GM23248 (cell line): ENCODE data around the gene ADGRV1. TPM values are rescaled to one million over a fixed set of nuclear protein-coding genes. Genes with fewer than 3 reads are reported as not detected.
A peak's percentile ranks its signal among the peaks of the same experiment; 100 is the strongest.

Source experiments
- DNase-seq: peaks from one replicate; pipeline ENCODE4 v3.0.0-alpha.2; 2015
- H2AFZ ChIP-seq: fragments of 200-600 bp; sonication (generic); 2 replicates; pipeline ENCODE4 v1.6.1; 2016; ENCODE audit warnings: antibody characterized with exemption
- H3F3A ChIP-seq: fragments of 200-600 bp; sonication (generic); 2 replicates; pipeline ENCODE4 v1.6.1; 2016; ENCODE audit warnings: mild to moderate bottlenecking, antibody characterized with exemption, mixed run types; ENCODE audit not compliant: insufficient read depth
- H3K27ac ChIP-seq: fragments of 200-600 bp; sonication (generic); 2 replicates; pipeline ENCODE4 v1.5.1; 2016; ENCODE audit warnings: mild to moderate bottlenecking
- H3K27me3 ChIP-seq: fragments of 200-600 bp; sonication (generic); replicated peaks from 2 replicates; pipeline ENCODE4 v1.6.1; 2016; ENCODE audit warnings: mild to moderate bottlenecking; ENCODE audit not compliant: insufficient read depth
- H3K36me3 ChIP-seq: fragments of 200-600 bp; sonication (generic); 2 replicates; pipeline ENCODE4 v1.6.1; 2016; ENCODE audit warnings: low read depth, mild to moderate bottlenecking
- H3K4me1 ChIP-seq: fragments of 200-600 bp; sonication (generic); 2 replicates; pipeline ENCODE4 v1.6.1; 2016; ENCODE audit warnings: mild to moderate bottlenecking; ENCODE audit not compliant: insufficient read depth
- H3K4me2 ChIP-seq: fragments of 200-600 bp; sonication (generic); one replicate; pipeline ENCODE4 v1.6.1; 2016; ENCODE audit warnings: mild to moderate bottlenecking; ENCODE audit not compliant: unreplicated experiment
- H3K4me3 ChIP-seq: fragments of 200-600 bp; sonication (generic); 2 replicates; pipeline ENCODE4 v1.5.1; 2016; ENCODE audit warnings: mild to moderate bottlenecking
- H3K79me2 ChIP-seq: fragments of 200-600 bp; sonication (generic); 2 replicates; pipeline ENCODE4 v1.6.1; 2016; ENCODE audit warnings: mild to moderate bottlenecking; ENCODE audit not compliant: insufficient read depth
- H3K9ac ChIP-seq: fragments of 200-600 bp; sonication (generic); 2 replicates; pipeline ENCODE4 v1.6.1; 2016; ENCODE audit warnings: mild to moderate bottlenecking
- H3K9me2 ChIP-seq: fragments of 200-600 bp; sonication (generic); 2 replicates; pipeline ENCODE4 v1.6.1; 2016; ENCODE audit warnings: mixed run types, mild to moderate bottlenecking, moderate library complexity; ENCODE audit not compliant: insufficient read depth
- H3K9me3 ChIP-seq: fragments of 200-600 bp; sonication (generic); one replicate; pipeline ENCODE4 v1.6.1; 2017; ENCODE audit warnings: low read depth
- H4K20me1 ChIP-seq: fragments of 200-600 bp; sonication (generic); 2 replicates; pipeline ENCODE4 v1.6.0; 2016; ENCODE audit not compliant: insufficient read depth
- EZH2 ChIP-seq: fragments of 200-600 bp; sonication (generic); IDR thresholded peaks from 2 replicates; pipeline ENCODE4 v1.6.1; 2018; ENCODE audit warnings: antibody characterized with exemption, mild to moderate bottlenecking; ENCODE audit not compliant: insufficient read depth, poor library complexity, severe bottlenecking
- EZH2phosphoT487 ChIP-seq: fragments of 200-600 bp; sonication (generic); IDR thresholded peaks from 2 replicates; pipeline ENCODE4 v1.6.1; 2018; ENCODE audit warnings: antibody characterized with exemption, moderate library complexity, mild to moderate bottlenecking, low read depth; ENCODE audit not compliant: insufficient read depth
- WGBS, 2 experiments: methylation state at CpG; one replicate each; pipeline ENCODE4 v1.1.6; 2015 to 2017; ENCODE audit warnings: low lambda C conversion rate in 2 of 2, low coverage in 1 of 2; ENCODE audit errors: missing lambda C conversion rate in 2 of 2; 5-methylcytosine and 5-hydroxymethylcytosine counted together
- in situ Hi-C: fragments of 300-500 bp; cut with MboI; formaldehyde crosslinking; loops from 2 replicates; pipeline ENCODE4 v1.15.0; 2020
- polyA plus RNA-seq: library from polyadenylated mRNA; unstranded; fragments of >200 nt; fragmentation: Nextera tagmentation; extraction: Ambion mirVana; gene quantifications from 2 replicates; pipeline ENCODE4 v1.2.1, GENCODE V29; 2016
- total RNA-seq: library from RNA; depleted of rRNA; stranded (reverse); fragments of >200 nt; shearing (Covaris generic); gene quantifications from 2 replicates; pipeline ENCODE4 v1.2.3, GENCODE V29; 2014

ADGRV1 gene
- total and polyA plus RNA-seq, 2 experiments from 2014 or later = not detected

- TF ChIP-seq EZH2phosphoT487 = no peak
- TF ChIP-seq EZH2 = no peak
- Histone ChIP-seq H3F3A (no peaks in the 10 kb centered on the region), H3K27ac (no peak overlapping the region), H3K4me3 (no peak overlapping the region), H3K9ac (no peak overlapping the region), H3K27me3 (no peaks in the 10 kb centered on the region), H2AFZ (no peak overlapping the region), H3K36me3 (no peaks in the 10 kb centered on the region), H3K9me3 (no peaks in the 10 kb centered on the region), H4K20me1 (no peaks in the 10 kb centered on the region), H3K9me2 (no peaks in the 10 kb centered on the region), H3K4me1 (peaks cover 10% of the 10 kb centered on the region; the same call in 1 of the 2 replicates), H3K4me2 (no peak overlapping the region), H3K79me2 (no peaks in the 10 kb centered on the region)
- in situ Hi-C loops = no loop called here
- DNase-seq = no peak
- WGBS, 2 experiments = 58 to 67% methylated on average over 2 of the region's 2 CpGs
Measured at GRCh38 chr5:91111473-91112238, 553.1 kb downstream of the ADGRV1 start.

- TF ChIP-seq EZH2phosphoT487 = no peak
- TF ChIP-seq EZH2 = no peak
- no peak overlapping the region for H3K27ac ChIP-seq
- no peaks in the 10 kb centered on the region for H3K9me2 ChIP-seq
- DNase-seq = no peak
- 51 to 56% methylated on average over 2 of the region's 2 CpGs for WGBS, 2 experiments
- peaks cover 23% of the 10 kb centered on the region for H3K4me1 ChIP-seq
- H4K20me1 ChIP-seq = no peaks in the 10 kb centered on the region
- no peaks in the 10 kb centered on the region for H3K9me3 ChIP-seq
- H3F3A ChIP-seq = peaks cover 13% of the 10 kb centered on the region
- no peaks in the 10 kb centered on the region for H3K79me2 ChIP-seq
- no peak overlapping the region for H3K9ac ChIP-seq
- no peaks in the 10 kb centered on the region for H3K36me3 ChIP-seq
- no peaks in the 10 kb centered on the region for H3K27me3 ChIP-seq
- no peak overlapping the region for H2AFZ ChIP-seq
- in situ Hi-C loops = no loop called here
- H3K4me2 ChIP-seq = no peak overlapping the region
- H3K4me3 ChIP-seq = no peak overlapping the region
Measured at GRCh38 chr5:91114658-91115057, 556.1 kb downstream of the ADGRV1 start.

GRCh38 chr5:91118354-91118753, 559.8 kb downstream of the ADGRV1 start:
- Histone ChIP-seq H4K20me1 (no peaks in the 10 kb centered on the region), H3K4me2 (peak overlapping the region; percentile 40), H3K4me3 (no peak overlapping the region), H3F3A (peaks cover 16% of the 10 kb centered on the region), H3K9me3 (no peaks in the 10 kb centered on the region), H2AFZ (0 out of 2 replicates have a peak overlapping the region, but pooled peaks have one; percentile 2), H3K9ac (no peak overlapping the region), H3K9me2 (no peaks in the 10 kb centered on the region), H3K27ac (peak overlapping the region; percentile 7; the same call in 1 of the 2 replicates), H3K27me3 (no peaks in the 10 kb centered on the region), H3K79me2 (no peaks in the 10 kb centered on the region), H3K4me1 (peaks cover 14% of the 10 kb centered on the region), H3K36me3 (no peaks in the 10 kb centered on the region)
- TF ChIP-seq EZH2 (no peak), EZH2phosphoT487 (no peak)
- DNase-seq = no peak
- WGBS, 2 experiments = 92 to 97% methylated on average over 3 of the region's 3 CpGs
- in situ Hi-C loops = no loop called here

GRCh38 chr5:91118796-91119195, 560.2 kb downstream of the ADGRV1 start:
- in situ Hi-C loops = no loop called here

More at GRCh38 chr5:91118796-91119195, 560.2 kb downstream of the ADGRV1 start:
- peak overlapping the region; percentile 7; the same call in 1 of the 2 replicates for H3K27ac ChIP-seq
- no peak for TF ChIP-seq EZH2phosphoT487
- TF ChIP-seq EZH2 = no peak
- H3K36me3 ChIP-seq = no peaks in the 10 kb centered on the region
- peak overlapping the region; percentile 40 for H3K4me2 ChIP-seq
- H3K79me2 ChIP-seq = no peaks in the 10 kb centered on the region
- DNase-seq = peak; percentile 57
- H3K27me3 ChIP-seq = no peaks in the 10 kb centered on the region
- no peak overlapping the region for H3K9ac ChIP-seq
- H3K4me1 ChIP-seq = peaks cover 17% of the 10 kb centered on the region
- H3K4me3 ChIP-seq = no peak overlapping the region
- no peaks in the 10 kb centered on the region for H4K20me1 ChIP-seq
- H2AFZ ChIP-seq = 0 out of 2 replicates have a peak overlapping the region, but pooled peaks have one; percentile 2
- no peaks in the 10 kb centered on the region for H3K9me3 ChIP-seq
- H3K9me2 ChIP-seq = no peaks in the 10 kb centered on the region
- peaks cover 16% of the 10 kb centered on the region for H3F3A ChIP-seq
